ENCODE results near the gene SLIT3.

DNA sequence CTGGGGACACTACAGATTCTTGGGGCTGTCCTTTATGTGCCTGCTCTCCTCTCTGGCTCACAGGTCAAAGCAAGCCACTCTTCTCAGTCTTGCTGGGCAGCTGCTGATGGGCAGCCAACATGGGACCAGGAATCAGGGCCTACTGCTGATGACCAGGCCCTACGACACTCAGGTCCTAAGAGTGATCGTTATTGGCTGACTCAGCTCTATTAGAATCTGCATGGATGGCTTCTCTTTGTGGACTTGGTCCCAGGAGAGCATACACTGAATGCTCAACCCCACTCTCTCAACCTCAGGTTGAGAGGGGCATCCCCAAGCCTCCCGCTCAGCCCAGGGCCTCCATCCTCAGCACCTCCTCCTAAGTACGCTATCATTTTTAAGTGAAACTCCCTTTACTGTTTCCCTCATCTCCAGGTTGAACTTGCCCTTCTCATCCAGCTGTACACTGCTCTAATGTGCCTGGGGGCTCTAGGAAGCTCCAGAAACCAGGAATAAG is 471.0 kb downstream of the SLIT3 start:
- TF ChIP-seq POLR2A (IDR thresholded peaks at IDR 0.05) = no peak
- TF ChIP-seq, protein P1, sequence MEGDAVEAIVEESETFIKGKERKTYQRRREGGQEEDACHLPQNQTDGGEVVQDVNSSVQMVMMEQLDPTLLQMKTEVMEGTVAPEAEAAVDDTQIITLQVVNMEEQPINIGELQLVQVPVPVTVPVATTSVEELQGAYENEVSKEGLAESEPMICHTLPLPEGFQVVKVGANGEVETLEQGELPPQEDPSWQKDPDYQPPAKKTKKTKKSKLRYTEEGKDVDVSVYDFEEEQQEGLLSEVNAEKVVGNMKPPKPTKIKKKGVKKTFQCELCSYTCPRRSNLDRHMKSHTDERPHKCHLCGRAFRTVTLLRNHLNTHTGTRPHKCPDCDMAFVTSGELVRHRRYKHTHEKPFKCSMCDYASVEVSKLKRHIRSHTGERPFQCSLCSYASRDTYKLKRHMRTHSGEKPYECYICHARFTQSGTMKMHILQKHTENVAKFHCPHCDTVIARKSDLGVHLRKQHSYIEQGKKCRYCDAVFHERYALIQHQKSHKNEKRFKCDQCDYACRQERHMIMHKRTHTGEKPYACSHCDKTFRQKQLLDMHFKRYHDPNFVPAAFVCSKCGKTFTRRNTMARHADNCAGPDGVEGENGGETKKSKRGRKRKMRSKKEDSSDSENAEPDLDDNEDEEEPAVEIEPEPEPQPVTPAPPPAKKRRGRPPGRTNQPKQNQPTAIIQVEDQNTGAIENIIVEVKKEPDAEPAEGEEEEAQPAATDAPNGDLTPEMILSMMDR (IDR thresholded peaks at IDR 0.05) = no peak
